ENCODE measurements around the gene AHCYL2.

DNA sequence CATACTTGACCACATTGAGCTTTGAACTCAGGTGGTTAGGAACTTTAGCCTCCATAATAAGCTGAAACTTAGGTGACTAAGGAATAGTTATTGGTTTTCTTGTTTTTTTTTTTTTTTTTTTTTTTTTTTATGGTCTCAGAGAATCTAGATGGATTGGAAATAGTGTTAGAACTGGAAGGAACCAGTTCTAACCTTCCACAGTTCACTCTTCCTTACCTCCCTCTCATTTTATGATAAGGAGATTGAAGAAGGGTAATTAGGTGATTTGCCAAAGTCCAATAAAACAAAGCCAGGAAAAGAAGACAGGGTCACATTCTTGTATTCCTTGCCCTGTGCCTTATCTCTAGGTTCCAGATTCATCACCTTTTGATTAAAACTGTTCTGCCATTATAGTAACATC, 137.7 kb downstream of the AHCYL2 start:
- TF ChIP-seq POLR2A (IDR thresholded peaks at IDR 0.05; ENCODE audit: low read depth, low read length) (no peak), TAF1 (IDR thresholded peaks at IDR 0.05; ENCODE audit: borderline replicate concordance, low read depth, low read length) (no peak), POLR2AphosphoS5 (IDR thresholded peaks at IDR 0.05; ENCODE audit: low read depth, low read length) (no peak)
